Suprapubic skin (tissue), 4 donors: Measurements from ENCODE around the gene HERC3. TPM values are rescaled to one million over a fixed set of nuclear protein-coding genes. Genes with fewer than 3 reads are reported as not detected.
A peak's percentile ranks its signal among the peaks of the same experiment; 100 is the strongest.

Experiments
- DNase-seq, 2 donors: peaks; one replicate each; pipeline ENCODE4 v3.0.0-alpha.2; 2019; ENCODE audit warnings: low spot score in 2 of 2
- H3K27ac ChIP-seq: fragments of 200-600 bp; sonication (generic); one replicate; pipeline ENCODE4 v1.5.1; 2019
- H3K27me3 ChIP-seq: fragments of 200-600 bp; sonication (generic); one replicate; pipeline ENCODE4 v1.5.1; 2019
- H3K36me3 ChIP-seq: fragments of 200-600 bp; sonication (generic); one replicate; pipeline ENCODE4 v1.5.1; 2019
- H3K4me1 ChIP-seq: fragments of 200-600 bp; sonication (generic); one replicate; pipeline ENCODE4 v1.5.1; 2019
- H3K4me3 ChIP-seq: fragments of 200-600 bp; sonication (generic); one replicate; pipeline ENCODE4 v1.5.1; 2019; ENCODE audit warnings: mild to moderate bottlenecking
- H3K9me3 ChIP-seq: fragments of 200-600 bp; sonication (generic); one replicate; pipeline ENCODE4 v1.5.1; 2019
- CTCF ChIP-seq, 2 donors: fragments of 200-600 bp in 1 of 2; fragments of 450-650 bp in 1 of 2; sonication (generic) in 1 of 2; IDR thresholded peaks; one replicate each; pipeline ENCODE4 v1.5.1; 2016 to 2019; ENCODE audit warnings: antibody characterized with exemption in 2 of 2, mild to moderate bottlenecking in 1 of 2, moderate library complexity in 1 of 2
- EP300 ChIP-seq: sonication (generic); formaldehyde crosslinking; IDR thresholded peaks from one replicate; pipeline ENCODE4 v1.6.1; 2017; ENCODE audit warnings: antibody characterized with exemption
- POLR2A ChIP-seq, 2 donors: fragments of 450-650 bp; IDR thresholded peaks; one replicate each; pipeline ENCODE4 v1.6.1; 2017; ENCODE audit warnings: antibody characterized with exemption in 2 of 2, mild to moderate bottlenecking in 2 of 2, moderate library complexity in 2 of 2
- POLR2AphosphoS5 ChIP-seq, 3 donors: sonication (generic); formaldehyde crosslinking; IDR thresholded peaks; one replicate each; pipeline ENCODE4 v1.6.1; 2017; ENCODE audit warnings: antibody characterized with exemption in 3 of 3
- WGBS: methylation state at CpG from one replicate; pipeline ENCODE4 v1.1.5; 2018; 5-methylcytosine and 5-hydroxymethylcytosine counted together
- total RNA-seq, 4 donors: library from RNA; depleted of rRNA; stranded (reverse); fragments of >200 nt; gene quantifications; one replicate each; pipeline ENCODE4 v1.1.0, GENCODE V29; 2016

HERC3 gene
- total RNA-seq, 4 donors from 2014 or later = 41.6 to 110 (median 48.0) TPM

DNA sequence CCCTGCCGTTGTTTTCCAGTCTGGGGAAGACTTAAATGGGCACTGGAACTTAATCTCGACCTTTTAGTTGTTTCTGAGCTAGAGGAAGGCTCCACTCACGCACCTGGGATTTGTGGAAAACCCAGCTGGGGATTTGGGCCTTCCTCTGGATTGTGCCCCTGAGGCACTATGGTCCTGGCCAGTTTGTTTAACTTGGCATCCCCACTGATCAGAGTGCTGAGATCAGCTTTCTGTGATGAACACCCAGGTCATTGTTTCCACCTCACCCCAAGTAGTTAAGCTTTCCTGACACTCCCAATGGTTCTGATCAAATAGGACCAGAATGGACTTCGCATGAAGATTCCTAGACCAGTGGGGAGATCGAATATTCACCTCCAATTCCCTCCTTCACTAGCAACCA is 125.8 kb downstream of the HERC3 start:
- H3K4me1 ChIP-seq = peaks cover 11% of the 10 kb centered on the region
- no peaks in the 10 kb centered on the region for H3K27me3 ChIP-seq
- no peaks in the 10 kb centered on the region for H3K9me3 ChIP-seq
- 93% methylated on average over 5 of the region's 5 CpGs for WGBS
- TF ChIP-seq POLR2AphosphoS5 (IDR thresholded peaks at IDR 0.05) = no peak
- H3K27ac ChIP-seq = no peak overlapping the region
- H3K36me3 ChIP-seq = peaks cover 39% of the 10 kb centered on the region
- H3K4me3 ChIP-seq = no peak overlapping the region
- no peak for DNase-seq

GRCh38 chr4:88719381-88719780 is 127.1 kb downstream of the HERC3 start:
- TF ChIP-seq EP300 = no peak
- no peak for TF ChIP-seq POLR2AphosphoS5 (IDR thresholded peaks at IDR 0.05)
- no peak for TF ChIP-seq POLR2A (IDR thresholded peaks at IDR 0.05)
- no peak for TF ChIP-seq CTCF (IDR thresholded peaks at IDR 0.05)
- no peaks in the 10 kb centered on the region for H3K27me3 ChIP-seq
- WGBS = 92% methylated on average over 1 of the region's 1 CpG
- no peak overlapping the region for H3K4me3 ChIP-seq
- no peak overlapping the region for H3K27ac ChIP-seq
- H3K4me1 ChIP-seq = peaks cover 11% of the 10 kb centered on the region
- H3K36me3 ChIP-seq = peaks cover 50% of the 10 kb centered on the region
- H3K9me3 ChIP-seq = no peaks in the 10 kb centered on the region
- DNase-seq = no peak

GRCh38 chr4:88720451-88721428 is 128.5 kb downstream of the HERC3 start:
- WGBS = 64% methylated on average over 10 of the region's 10 CpGs
- Histone ChIP-seq H3K27ac (peak overlapping the region; percentile 11), H3K4me3 (no peak overlapping the region), H3K9me3 (no peaks in the 10 kb centered on the region), H3K36me3 (peaks cover 57% of the 10 kb centered on the region), H3K4me1 (peaks cover 11% of the 10 kb centered on the region), H3K27me3 (no peaks in the 10 kb centered on the region)
- DNase-seq = no peak
- TF ChIP-seq POLR2A (IDR thresholded peaks at IDR 0.05) (no peak), POLR2AphosphoS5 (IDR thresholded peaks at IDR 0.05) (no peak), EP300 (no peak), CTCF (IDR thresholded peaks at IDR 0.05) (no peak)

GRCh38 chr4:88722276-88722780 is 130.0 kb downstream of the HERC3 start:
- Histone ChIP-seq H3K4me1 (peaks cover 11% of the 10 kb centered on the region), H3K27me3 (no peaks in the 10 kb centered on the region), H3K9me3 (no peaks in the 10 kb centered on the region), H3K4me3 (no peak overlapping the region), H3K36me3 (peaks cover 54% of the 10 kb centered on the region), H3K27ac (no peak overlapping the region)
- TF ChIP-seq EP300 (no peak), POLR2AphosphoS5 (IDR thresholded peaks at IDR 0.05) (no peak), POLR2A (IDR thresholded peaks at IDR 0.05) (no peak), CTCF (IDR thresholded peaks at IDR 0.05) (no peak)
- WGBS = 84% methylated on average over 10 of the region's 10 CpGs
- DNase-seq = no peak

DNA sequence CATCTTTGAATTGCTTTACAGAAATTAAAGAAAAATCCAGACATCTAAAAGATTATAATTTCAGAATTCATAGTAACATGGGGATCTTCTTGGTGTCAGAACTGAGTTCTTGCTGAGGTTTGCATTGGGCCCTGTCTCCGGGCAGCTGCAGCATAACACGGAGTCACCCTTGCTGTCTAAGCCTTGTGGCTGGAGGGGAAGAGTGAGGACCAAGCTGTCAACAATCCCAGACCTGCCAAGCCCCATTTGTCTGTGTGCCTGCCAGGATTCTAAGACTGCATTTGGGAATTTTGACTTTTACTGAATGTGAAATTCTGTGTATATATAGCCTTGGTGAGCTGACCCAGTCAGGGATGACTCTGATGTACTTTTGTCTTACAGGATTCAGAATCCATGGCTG is 130.5 kb downstream of the HERC3 start:
- H3K4me3 ChIP-seq = no peak overlapping the region
- TF ChIP-seq EP300 (no peak), POLR2AphosphoS5 (IDR thresholded peaks at IDR 0.05) (no peak), CTCF (IDR thresholded peaks at IDR 0.05) (no peak), POLR2A (IDR thresholded peaks at IDR 0.05) (no peak)
- H3K4me1 ChIP-seq = peaks cover 11% of the 10 kb centered on the region
- H3K27ac ChIP-seq = no peak overlapping the region
- peaks cover 58% of the 10 kb centered on the region for H3K36me3 ChIP-seq
- no peaks in the 10 kb centered on the region for H3K9me3 ChIP-seq
- DNase-seq = no peak
- 64% methylated on average over 2 of the region's 2 CpGs for WGBS
- no peaks in the 10 kb centered on the region for H3K27me3 ChIP-seq
